GM12878 (cell line): ENCODE measurements around the gene TRIM8. TPM values are rescaled to one million over a fixed set of nuclear protein-coding genes. Genes with fewer than 3 reads are reported as not detected.
A peak's percentile ranks its signal among the peaks of the same experiment; 100 is the strongest.

Experiments
- ATAC-seq: fragments of 200-7000 bp; cut with Tn5 transposase; 3 replicates; pipeline ENCODE4 v1.9.1; 2020; ENCODE audit warnings: mild to moderate bottlenecking, moderate library complexity
- BruUV-seq: library from RNA; stranded (reverse); fragments of 400-500 nt; replicated peaks from 2 replicates; lab custom pipeline; 2021; lab: Mats Ljungman, UMichigan
- CTCF ChIA-PET: fragments of 300-600 bp; sonication (Branson Sonifier 250); formaldehyde crosslinking; extraction: SDS; loops from one replicate; lab custom pipeline; 2021; ENCODE audit warnings: inconsistent platforms; lab: Yijun Ruan, JAX
- POLR2A ChIA-PET: fragments of 350-600 bp; formaldehyde crosslinking; extraction: SDS; loops from one replicate; lab custom pipeline; 2021; ENCODE audit warnings: inconsistent platforms; lab: Charles Lee
- RAD21 ChIA-PET: fragments of 300-600 bp; sonication (Branson Sonifier 250); formaldehyde crosslinking; loops from one replicate; lab custom pipeline; 2023; ENCODE audit warnings: antibody characterized with exemption; ENCODE audit not compliant: unreplicated experiment; lab: Charles Lee
- SMC1A ChIA-PET: fragments of 300-600 bp; sonication (Branson Sonifier 250); formaldehyde crosslinking; loops from one replicate; lab custom pipeline; 2023; ENCODE audit not compliant: unreplicated experiment, uncharacterized antibody; lab: Charles Lee
- DNase-seq: peaks from one replicate; pipeline ENCODE4 v3.0.0-alpha.2; 2011; ENCODE audit warnings: low read depth, low spot score
- FAIRE-seq: peaks from 3 replicates; lab custom pipeline; 2011; peaks lifted over from hg19 to GRCh38; lab: Jason Lieb, UNC
- H2AFZ ChIP-seq: 2 replicates; pipeline ENCODE4 v1.6.0; 2011; ENCODE audit warnings: low read depth, low read length, control low read depth; ENCODE audit not compliant: control insufficient read depth
- H3K27ac ChIP-seq: 2 replicates; pipeline ENCODE4 v1.5.1; 2011; ENCODE audit warnings: control low read depth; ENCODE audit not compliant: control insufficient read depth, insufficient read depth
- H3K27me3 ChIP-seq, 2 experiments: replicated peaks in 1 of 2; 2 replicates each; pipeline versions ENCODE4 v1.6.0 to v1.6.1; 2011; ENCODE audit warnings: low read length in 1 of 2; ENCODE audit not compliant: control insufficient read depth in 2 of 2, insufficient read depth in 2 of 2
- H3K36me3 ChIP-seq, 2 experiments: 2 replicates each; pipeline ENCODE4 v1.5.1; 2011; ENCODE audit warnings: low read length in 1 of 2; ENCODE audit not compliant: control insufficient read depth in 2 of 2, insufficient read depth in 2 of 2
- H3K4me1 ChIP-seq: 2 replicates; pipeline ENCODE4 v1.6.1; 2011; ENCODE audit warnings: mild to moderate bottlenecking, low read length, moderate library complexity, mixed read lengths; ENCODE audit not compliant: control insufficient read depth, insufficient read depth
- H3K4me2 ChIP-seq: 2 replicates; pipeline ENCODE4 v1.6.0; 2011; ENCODE audit warnings: control low read depth; ENCODE audit not compliant: control insufficient read depth, insufficient read depth
- H3K4me3 ChIP-seq: fragments of 200-600 bp; sonication (generic); 2 replicates; pipeline ENCODE4 v1.5.1; 2016
- H3K79me2 ChIP-seq: 2 replicates; pipeline ENCODE4 v1.6.0; 2011; ENCODE audit warnings: low read length; ENCODE audit not compliant: control insufficient read depth, insufficient read depth
- H3K9ac ChIP-seq: 2 replicates; pipeline ENCODE4 v1.8.0; 2011; ENCODE audit warnings: low read length, control low read depth, mixed read lengths; ENCODE audit not compliant: control insufficient read depth, insufficient read depth
- H3K9me3 ChIP-seq: replicated peaks from 3 replicates; pipeline ENCODE4 v1.5.1; 2011; ENCODE audit warnings: mild to moderate bottlenecking, low read length; ENCODE audit not compliant: control insufficient read depth, insufficient read depth
- H4K20me1 ChIP-seq: 2 replicates; pipeline ENCODE4 v1.6.0; 2011; ENCODE audit not compliant: control insufficient read depth, insufficient read depth
- ATF2 ChIP-seq: IDR thresholded peaks from 2 replicates; pipeline ENCODE4 v1.6.1; 2012; ENCODE audit warnings: low read length, inconsistent platforms
- BRCA1 ChIP-seq: IDR thresholded peaks from 2 replicates; pipeline ENCODE4 v1.6.1; 2011; ENCODE audit warnings: low read depth, low read length, improper control_type of control experiment
- CEBPB ChIP-seq, 2 experiments: fragments of 150-350 bp in 1 of 2; IDR thresholded peaks; 2 replicates each; pipeline ENCODE4 v1.6.1; 2012 to 2014; ENCODE audit warnings: low read depth in 2 of 2, low read length in 2 of 2, borderline replicate concordance in 1 of 2, inconsistent platforms in 1 of 2
- CHD1 ChIP-seq: IDR thresholded peaks from 2 replicates; pipeline ENCODE4 v1.6.1; 2012; ENCODE audit warnings: low read depth, low read length, improper control_type of control experiment
- CREB1 ChIP-seq: IDR thresholded peaks from 2 replicates; pipeline ENCODE4 v1.6.1; 2012; ENCODE audit warnings: low read depth, mild to moderate bottlenecking, inconsistent platforms
- EED ChIP-seq: sonication (generic); IDR thresholded peaks from 2 replicates; pipeline ENCODE4 v1.6.1; 2016; ENCODE audit warnings: antibody characterized with exemption, low read depth
- EGR1 ChIP-seq, 2 experiments: IDR thresholded peaks; 1 replicate in 1 of 2; 2 replicates in 1 of 2; pipeline ENCODE4 v1.6.1; 2011 to 2012; ENCODE audit warnings: low read depth in 2 of 2, low read length in 2 of 2, borderline replicate concordance in 1 of 2, mild to moderate bottlenecking in 1 of 2, moderate library complexity in 1 of 2
- FOXK2 ChIP-seq: fragments of 450-650 bp; IDR thresholded peaks from 2 replicates; pipeline ENCODE4 v1.6.1; 2017; ENCODE audit warnings: mild to moderate bottlenecking, moderate library complexity
- IKZF1 ChIP-seq: fragments of 450-650 bp; conservative IDR thresholded peaks from 2 replicates; pipeline ENCODE4 v1.6.1; 2017; ENCODE audit warnings: antibody characterized with exemption, mild to moderate bottlenecking
- IKZF2 ChIP-seq, 2 experiments: fragments of 450-650 bp; IDR thresholded peaks; 2 replicates each; pipeline ENCODE4 v1.6.1; 2017; ENCODE audit warnings: mild to moderate bottlenecking in 2 of 2, moderate library complexity in 2 of 2
- JUNB ChIP-seq: IDR thresholded peaks from 2 replicates; pipeline ENCODE4 v1.6.1; 2016; ENCODE audit warnings: antibody characterized with exemption, mild to moderate bottlenecking
- KLF5 ChIP-seq: fragments of 450-650 bp; IDR thresholded peaks from 2 replicates; pipeline ENCODE4 v1.6.1; 2014; ENCODE audit warnings: mild to moderate bottlenecking; ENCODE audit not compliant: partially characterized antibody
- MEF2B ChIP-seq: fragments of 450-650 bp; IDR thresholded peaks from 2 replicates; pipeline ENCODE4 v1.6.1; 2018; ENCODE audit warnings: mild to moderate bottlenecking, moderate library complexity; ENCODE audit not compliant: partially characterized antibody, poor library complexity, severe bottlenecking
- NFXL1 ChIP-seq: fragments of 450-650 bp; IDR thresholded peaks from 2 replicates; pipeline ENCODE4 v1.6.1; 2017; ENCODE audit warnings: antibody characterized with exemption, mild to moderate bottlenecking, borderline replicate concordance
- POLR2AphosphoS5 ChIP-seq: IDR thresholded peaks from 2 replicates; pipeline ENCODE4 v1.6.1; 2011; ENCODE audit warnings: mild to moderate bottlenecking, low read length, inconsistent platforms
- POU2F2 ChIP-seq: IDR thresholded peaks from 3 replicates; pipeline ENCODE4 v1.6.1; 2011; ENCODE audit warnings: low read depth, mild to moderate bottlenecking, low read length, borderline replicate concordance
- SPI1 ChIP-seq: IDR thresholded peaks from 2 replicates; pipeline ENCODE4 v1.6.1; 2011; ENCODE audit warnings: low read depth, mild to moderate bottlenecking, low read length, moderate library complexity, borderline replicate concordance; ENCODE audit not compliant: insufficient read depth
- STAT1 ChIP-seq: fragments of 450-650 bp; conservative IDR thresholded peaks from 2 replicates; pipeline ENCODE4 v1.6.1; 2014; ENCODE audit warnings: antibody characterized with exemption, mild to moderate bottlenecking
- SUZ12 ChIP-seq: fragments of 200-600 bp; sonication (generic); IDR thresholded peaks from one replicate; pipeline ENCODE4 v1.6.1; 2018; ENCODE audit warnings: antibody characterized with exemption, mild to moderate bottlenecking; ENCODE audit not compliant: unreplicated experiment
- WRNIP1 ChIP-seq: IDR thresholded peaks from 2 replicates; pipeline ENCODE4 v1.6.1; 2011; ENCODE audit warnings: low read depth, low read length, improper control_type of control experiment, borderline replicate concordance
- ZBTB4 ChIP-seq: fragments of 450-650 bp; formaldehyde crosslinking; IDR thresholded peaks from 2 replicates; pipeline ENCODE4 v1.4.0; 2022; ENCODE audit warnings: mild to moderate bottlenecking, moderate library complexity
- ZNF24 ChIP-seq: fragments of 450-650 bp; IDR thresholded peaks from 2 replicates; pipeline ENCODE4 v1.6.1; 2017; ENCODE audit warnings: antibody characterized with exemption, mild to moderate bottlenecking
- WGBS: methylation state at CpG from one replicate; pipeline ENCODE4 v1.1.6; 2016; ENCODE audit warnings: low lambda C conversion rate; ENCODE audit not compliant: insufficient replicate concordance, insufficient coverage; ENCODE audit errors: missing lambda C conversion rate; 5-methylcytosine and 5-hydroxymethylcytosine counted together
- in situ Hi-C: fragments of 300-500 bp; cut with MboI; formaldehyde crosslinking; loops from 9 replicates; pipeline ENCODE4 v1.14.3; 2018; ENCODE audit warnings: mixed read lengths
- intact Hi-C: fragments of 100-400 bp; cut with micrococcal nuclease; formaldehyde crosslinking; loops from one replicate; pipeline ENCODE4 v1.14.2; 2022; ENCODE audit not compliant: unreplicated experiment
- polyA plus RNA-seq, 11 experiments: library from polyadenylated mRNA; depleted of rRNA in 4 of 11; unstranded in 6 of 11; stranded (reverse) in 5 of 11; fragments of >200 nt; fragmentation: Nextera tagmentation in 4 of 11; fragmentation: Illumina TruSeq in 1 of 11; extraction: Ambion mirVana in 4 of 11; extraction: Trizol in 1 of 11; gene quantifications; 1 replicate in 1 of 11; 2 replicates in 10 of 11; pipeline versions ENCODE4 v1.2.1 to v1.2.3, GENCODE V29; 2011 to 2016; ENCODE audit warnings: inconsistent platforms in 2 of 11, missing spikeins in 2 of 11, low read depth in 1 of 11
- total RNA-seq, 4 experiments: library from RNA; depleted of rRNA in 3 of 4; stranded (reverse); fragments of >200 nt in 3 of 4; fragmentation: Illumina TruSeq in 1 of 4; extraction: Trizol in 1 of 4; gene quantifications; 2 replicates each; pipeline versions ENCODE4 v1.2.1 to v1.2.3, GENCODE V29; 2013 to 2021

Gene TRIM8
- total and polyA plus RNA-seq, 10 of the 15 experiments (the other 5 are each of a cell fraction or from before 2014, with no cell fraction given) = 7.9 to 53.2 (median 24.6) TPM

GRCh38 chr10:102701272-102701671 is 57.0 kb downstream of the TRIM8 start:
- Histone ChIP-seq H3K79me2 (peaks cover 2% of the 10 kb centered on the region), H3K4me3 (no peak overlapping the region), H3K9ac (no peak overlapping the region), H3K27me3 (no peaks in the 10 kb centered on the region), H3K4me1 (peaks cover 6% of the 10 kb centered on the region), H3K27ac (peak overlapping the region; percentile 24), H3K4me2 (no peak overlapping the region; the same call in 1 of the 2 replicates), H3K9me3 (no peaks in the 10 kb centered on the region), H4K20me1 (no peaks in the 10 kb centered on the region), H2AFZ (no peak overlapping the region), H3K36me3 (peaks cover 4 to 10% of the 10 kb centered on the region in 2 experiments)
- FAIRE-seq (peak; percentile 77), ATAC-seq (peak; percentile 65), DNase-seq (no peak)
- SMC1A ChIA-PET = interaction anchor here (0.9 to 3.9 kb wide), 7 partner anchors 9 to 102 kb away, joined by 3 to 32 read pairs (median 4); no protein-coding TSS in a partner anchor
- no TSS peak for BruUV-seq
- CTCF ChIA-PET = interaction anchor here (0.6 to 3.2 kb wide), 6 partner anchors 10 to 117 kb away, joined by 3 to 13 read pairs (median 7); partner anchors contain the start of gene ARL3
- in situ Hi-C loops (no loop called here), intact Hi-C loops (no loop called here)
- POLR2A ChIA-PET = interaction anchor here (0.8 to 2.5 kb wide), 7 partner anchors 10 to 280 kb away, joined by 4 to 21 read pairs (median 5); no protein-coding TSS in a partner anchor
- RAD21 ChIA-PET = interaction anchor here (1.5 to 1.8 kb wide), 2 partner anchors 9 to 13 kb away, joined by 5 to 7 read pairs; partner anchors contain the start of genes ARL3 and SFXN2
- WGBS = 3% methylated on average over 3 of the region's 3 CpGs
- TF ChIP-seq IKZF2 (IDR thresholded peaks at IDR 0.05) = peak in 1 of 2 experiments; percentile 35; a peak in 1 of 4 replicates
- peak; percentile 42; the same call in 1 of the 2 replicates for TF ChIP-seq EED
- no peak for TF ChIP-seq CEBPB (IDR thresholded peaks at IDR 0.05; ENCODE audit: borderline replicate concordance in 1 of 2, low read depth in 2 of 2, low read length in 2 of 2)
- TF ChIP-seq KLF5 = no peak
- TF ChIP-seq CREB1 = no peak
- TF ChIP-seq IKZF1 = peak; percentile 55
- no peak for TF ChIP-seq ZBTB4 (CRISPR knock-in tag)
- TF ChIP-seq NFXL1 = no peak
- TF ChIP-seq JUNB = peak; percentile 57
- no peak for TF ChIP-seq FOXK2
- TF ChIP-seq POU2F2 = peak; percentile 35; the same call in 1 of the 3 replicates
- TF ChIP-seq BRCA1 = no peak
- peak; percentile 49; the same call in 1 of the 2 replicates for TF ChIP-seq SPI1
- TF ChIP-seq CHD1 = no peak
- no peak for TF ChIP-seq ZNF24
- no peak for TF ChIP-seq EGR1 (IDR thresholded peaks at IDR 0.05; ENCODE audit: borderline replicate concordance in 1 of 2, low read depth in 2 of 2, low read length in 2 of 2)
- no peak for TF ChIP-seq ATF2
- TF ChIP-seq MEF2B = peak; percentile 57
- TF ChIP-seq POLR2AphosphoS5 = no peak
- no peak for TF ChIP-seq SUZ12
- no peak for TF ChIP-seq STAT1
- TF ChIP-seq WRNIP1 = no peak
